T-helper 2 cell treated with Interferon-gamma antibody and Interleukin-4, amounts not matched to agents 5 μg/mL and 100 μg/mL, for 36 hours (primary cell): ENCODE data around the gene YY1.
A peak's percentile ranks its signal among the peaks of the same experiment; 100 is the strongest.
"Not testable (repeated sequence)": the region's sequence is repeated elsewhere in the genome, so short reads cannot be mapped to it uniquely, and the experiment has no call there.

Experiments
- DNase-seq: peaks from one replicate; pipeline ENCODE4 v3.0.0; 2021; ENCODE audit warnings: low spot score
- H3K27ac Mint-ChIP-seq: one replicate; pipeline ENCODE4 v1.8.0; 2021; ENCODE audit warnings: mild to moderate bottlenecking, mixed read lengths
- H3K27me3 Mint-ChIP-seq: one replicate; pipeline ENCODE4 v1.8.0; 2021; ENCODE audit warnings: low read depth, mixed read lengths
- H3K36me3 Mint-ChIP-seq: one replicate; pipeline ENCODE4 v1.8.0; 2021; ENCODE audit warnings: low read depth, mixed read lengths
- H3K4me1 Mint-ChIP-seq: one replicate; pipeline ENCODE4 v1.8.0; 2021; ENCODE audit warnings: low read depth, mixed read lengths
- H3K4me3 Mint-ChIP-seq: one replicate; pipeline ENCODE4 v1.8.0; 2022; ENCODE audit warnings: mild to moderate bottlenecking, moderate library complexity, mixed read lengths
- H3K9me3 Mint-ChIP-seq: one replicate; pipeline ENCODE4 v1.8.0; 2021; ENCODE audit warnings: mixed read lengths

The YY1 gene

GRCh38 chr14:100279563-100279962 lies 40.6 kb downstream of the YY1 start:
- Mint-ChIP-seq H3K4me1 (peaks cover 34% of the 10 kb centered on the region), H3K36me3 (peaks cover 27% of the 10 kb centered on the region), H3K4me3 (no peak overlapping the region), H3K27ac (peak overlapping the region; percentile 59), H3K27me3 (no peaks in the 10 kb centered on the region), H3K9me3 (no peaks in the 10 kb centered on the region)
- DNase-seq, result no peak

DNA sequence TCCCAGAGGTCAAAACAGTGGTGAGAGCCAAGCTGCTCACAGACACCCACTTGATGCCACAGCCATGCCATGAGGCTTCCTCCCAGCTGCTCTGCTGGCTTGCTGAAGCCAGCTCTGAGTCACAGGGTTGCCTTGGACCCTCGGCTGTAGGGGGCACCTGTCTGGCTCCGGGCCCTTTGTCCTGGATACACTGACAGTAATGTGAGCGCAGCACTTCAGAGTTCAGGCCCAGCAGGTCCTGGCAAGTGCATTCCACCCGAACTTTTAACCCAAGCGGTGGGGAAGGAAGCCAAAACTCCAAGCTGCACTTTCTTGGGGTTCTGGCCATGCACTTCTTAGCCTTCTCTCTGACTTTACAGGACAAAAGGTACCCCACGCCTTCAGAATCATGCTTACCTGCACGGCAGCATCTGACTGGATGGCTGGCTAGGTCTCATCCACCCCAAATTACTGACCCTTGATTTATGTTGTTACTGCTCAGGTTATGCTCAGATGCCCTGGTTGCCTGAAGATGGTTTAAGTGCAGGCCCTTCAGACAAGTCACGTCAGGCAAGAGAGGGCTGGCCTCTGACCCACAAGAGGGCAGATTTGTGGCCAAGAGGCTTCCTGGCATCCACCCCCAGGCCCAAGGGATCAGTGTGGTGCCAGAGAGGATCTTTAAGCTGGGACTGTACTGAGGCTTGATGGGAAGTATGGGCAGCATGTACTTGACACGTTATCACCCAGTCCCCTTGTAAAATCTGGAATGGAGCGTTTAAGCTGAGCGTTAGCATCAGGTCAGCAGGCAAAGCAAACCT lies 42.5 kb downstream of the YY1 start:
- no peak overlapping the region for H3K27ac Mint-ChIP-seq

GRCh38 chr14:100282083-100282350 lies 43.1 kb downstream of the YY1 start:
- H3K4me1 Mint-ChIP-seq, result peaks cover 30% of the 10 kb centered on the region
- H3K36me3 Mint-ChIP-seq, result peaks cover 14% of the 10 kb centered on the region
- DNase-seq, result no peak
- no peaks in the 10 kb centered on the region for H3K9me3 Mint-ChIP-seq
- H3K27me3 Mint-ChIP-seq, result no peaks in the 10 kb centered on the region
- H3K4me3 Mint-ChIP-seq, result no peak overlapping the region
- H3K27ac Mint-ChIP-seq, result no peak overlapping the region

More for the DNA sequence above, 42.5 kb downstream of the YY1 start:
- Mint-ChIP-seq H3K4me3 (no peak overlapping the region), H3K4me1 (peaks cover 31% of the 10 kb centered on the region), H3K27me3 (no peaks in the 10 kb centered on the region), H3K36me3 (peaks cover 16% of the 10 kb centered on the region), H3K9me3 (no peaks in the 10 kb centered on the region)
- DNase-seq, result no peak

- peaks cover 27% of the 10 kb centered on the region for H3K4me1 Mint-ChIP-seq
- H3K36me3 Mint-ChIP-seq, result peaks cover 11% of the 10 kb centered on the region
- H3K9me3 Mint-ChIP-seq, result no peaks in the 10 kb centered on the region
- no peak for DNase-seq
- no peak overlapping the region for H3K4me3 Mint-ChIP-seq
- no peaks in the 10 kb centered on the region for H3K27me3 Mint-ChIP-seq
- H3K27ac Mint-ChIP-seq, result peak overlapping the region; percentile 49
Observed at GRCh38 chr14:100282766-100283419, 43.9 kb downstream of the YY1 start.

DNA sequence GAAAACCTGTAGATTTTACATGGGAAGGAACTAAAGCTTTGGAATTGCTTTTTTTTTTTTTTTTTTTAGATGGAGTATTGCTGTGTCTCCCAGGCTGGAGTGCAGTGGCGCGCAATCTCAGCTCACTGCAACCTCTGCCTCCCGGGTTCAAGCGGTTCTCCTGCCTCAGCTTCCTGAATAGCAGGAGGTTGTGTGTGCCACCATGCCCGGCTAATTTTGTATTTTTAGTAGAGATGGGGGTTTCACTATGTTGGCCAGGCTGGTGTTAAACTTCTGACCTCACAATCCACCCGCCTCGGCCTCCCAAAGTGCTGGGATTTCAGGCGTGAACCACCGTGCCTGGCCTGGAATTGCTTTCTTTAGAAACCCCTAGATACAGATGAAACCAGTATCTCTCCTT lies 44.5 kb downstream of the YY1 start:
- H3K27ac Mint-ChIP-seq, H3K4me3 Mint-ChIP-seq, H3K9me3 Mint-ChIP-seq, DNase-seq, H3K27me3 Mint-ChIP-seq: not testable (repeated sequence)
- H3K4me1 Mint-ChIP-seq, result peaks cover 24% of the 10 kb centered on the region
- H3K36me3 Mint-ChIP-seq, result peaks cover 10% of the 10 kb centered on the region

DNA sequence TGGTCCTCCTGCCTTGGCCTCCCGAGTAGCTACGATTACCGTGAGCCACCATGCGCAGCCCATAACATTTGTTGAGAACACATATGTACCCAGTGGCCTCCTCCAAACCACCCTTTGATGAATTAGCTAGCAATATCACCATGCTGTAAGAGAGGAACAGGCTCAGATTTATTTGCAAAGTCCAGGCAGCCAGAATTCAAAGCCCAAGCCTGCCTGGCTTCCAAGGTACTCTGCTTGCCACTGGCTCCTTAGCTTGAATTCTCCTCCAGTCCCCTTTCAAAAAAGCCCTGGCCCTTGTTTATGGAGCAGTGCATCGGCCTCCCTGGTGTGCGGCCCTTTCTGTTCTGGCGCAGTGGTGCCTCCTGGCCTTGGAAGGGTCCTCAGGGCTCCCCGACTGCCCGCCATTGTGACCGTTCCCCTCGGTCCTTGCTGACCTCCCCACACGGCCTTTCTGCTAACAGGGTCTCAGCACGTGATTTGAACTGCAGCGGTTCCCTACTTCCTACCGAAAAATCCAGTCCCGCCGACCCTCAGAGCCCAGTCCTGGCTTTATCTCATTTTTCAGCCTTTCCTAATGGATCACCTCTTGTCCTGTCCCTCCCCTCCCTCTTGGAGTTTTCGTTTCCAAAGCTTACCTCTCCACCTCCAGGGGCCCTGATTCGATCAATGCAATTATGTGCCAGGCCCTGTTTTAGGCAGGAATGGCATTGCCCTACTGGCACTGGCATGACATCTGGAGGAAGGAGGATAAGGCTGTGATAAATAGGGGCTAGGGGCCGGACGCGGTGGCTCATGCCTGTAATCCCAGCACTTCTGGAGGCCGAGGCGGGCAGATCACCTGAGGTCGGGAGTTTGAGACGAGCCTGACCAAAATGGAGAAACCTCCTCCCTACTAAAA lies 45.3 kb downstream of the YY1 start:
- peaks cover 8% of the 10 kb centered on the region for H3K36me3 Mint-ChIP-seq

GRCh38 chr14:100285021-100285912 lies 46.3 kb downstream of the YY1 start:
- H3K36me3 Mint-ChIP-seq, result peaks cover 6% of the 10 kb centered on the region
- H3K4me3 Mint-ChIP-seq, result no peak overlapping the region
- H3K27me3 Mint-ChIP-seq, result no peaks in the 10 kb centered on the region
- peak; percentile 80 for DNase-seq
- H3K27ac Mint-ChIP-seq, result no peak overlapping the region
- H3K4me1 Mint-ChIP-seq, result peaks cover 12% of the 10 kb centered on the region
- no peaks in the 10 kb centered on the region for H3K9me3 Mint-ChIP-seq

More for the DNA sequence above, 45.3 kb downstream of the YY1 start:
- H3K9me3 Mint-ChIP-seq, result no peaks in the 10 kb centered on the region
- H3K4me3 Mint-ChIP-seq, result peak overlapping the region; percentile 54
- H3K27me3 Mint-ChIP-seq, result no peaks in the 10 kb centered on the region
- peaks cover 17% of the 10 kb centered on the region for H3K4me1 Mint-ChIP-seq
- DNase-seq, result no peak
- H3K27ac Mint-ChIP-seq, result peak overlapping the region; percentile 62

- Mint-ChIP-seq H3K36me3 (peaks cover 1% of the 10 kb centered on the region), H3K4me3 (peak overlapping the region; percentile 84), H3K27me3 (no peaks in the 10 kb centered on the region), H3K27ac (peak overlapping the region; percentile 87), H3K4me1 (peaks cover 12% of the 10 kb centered on the region), H3K9me3 (no peaks in the 10 kb centered on the region)
- no peak for DNase-seq
Observed at GRCh38 chr14:100285913-100286400, 47.0 kb downstream of the YY1 start.

DNA sequence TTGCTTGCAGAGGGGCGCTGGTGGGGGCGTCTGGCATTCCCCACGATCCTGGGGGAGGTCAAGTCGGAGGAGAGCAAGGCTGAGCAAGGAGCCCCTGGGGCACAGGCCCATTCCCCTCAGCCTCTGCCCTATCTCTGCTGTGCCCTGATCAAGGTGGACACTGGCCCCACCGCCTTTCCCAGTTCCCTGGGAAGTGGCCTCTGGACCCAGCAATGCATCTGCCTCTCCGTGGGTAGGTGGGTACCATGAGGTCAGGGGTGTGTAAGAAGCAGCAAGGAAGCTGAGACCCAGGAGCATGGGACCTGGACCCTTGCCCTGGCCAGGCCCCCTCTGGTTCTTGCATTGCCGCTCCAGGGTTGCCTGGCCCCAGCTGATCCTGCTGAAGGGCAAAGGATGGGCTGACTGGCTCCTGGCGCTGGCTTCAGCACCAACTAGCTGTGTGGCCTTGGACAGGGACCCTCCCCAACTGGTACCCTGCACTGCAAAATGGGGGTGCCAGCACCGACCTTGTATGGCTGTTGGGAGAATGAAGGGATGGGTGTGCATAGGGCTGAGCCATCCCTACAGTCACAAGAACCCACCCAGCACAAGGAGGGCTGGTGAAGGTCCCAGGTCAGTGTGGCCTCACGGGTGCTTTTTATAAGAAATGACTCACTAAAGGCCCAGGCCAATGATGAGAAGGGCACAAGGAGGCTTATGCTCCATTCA lies 47.7 kb downstream of the YY1 start:
- peaks cover 11% of the 10 kb centered on the region for H3K4me1 Mint-ChIP-seq
- no peaks in the 10 kb centered on the region for H3K9me3 Mint-ChIP-seq
- peak overlapping the region; percentile 29 for H3K4me3 Mint-ChIP-seq
- no peaks in the 10 kb centered on the region for H3K27me3 Mint-ChIP-seq
- H3K27ac Mint-ChIP-seq, result no peak overlapping the region
- peaks cover 1% of the 10 kb centered on the region for H3K36me3 Mint-ChIP-seq
- no peak for DNase-seq

- H3K4me3 Mint-ChIP-seq, result no peak overlapping the region
- peaks cover 9% of the 10 kb centered on the region for H3K4me1 Mint-ChIP-seq
- no peak overlapping the region for H3K27ac Mint-ChIP-seq
- H3K27me3 Mint-ChIP-seq, result no peaks in the 10 kb centered on the region
- DNase-seq, result no peak
- no peaks in the 10 kb centered on the region for H3K9me3 Mint-ChIP-seq
- peaks cover 1% of the 10 kb centered on the region for H3K36me3 Mint-ChIP-seq
Observed at GRCh38 chr14:100287202-100287997, 48.5 kb downstream of the YY1 start.

DNA sequence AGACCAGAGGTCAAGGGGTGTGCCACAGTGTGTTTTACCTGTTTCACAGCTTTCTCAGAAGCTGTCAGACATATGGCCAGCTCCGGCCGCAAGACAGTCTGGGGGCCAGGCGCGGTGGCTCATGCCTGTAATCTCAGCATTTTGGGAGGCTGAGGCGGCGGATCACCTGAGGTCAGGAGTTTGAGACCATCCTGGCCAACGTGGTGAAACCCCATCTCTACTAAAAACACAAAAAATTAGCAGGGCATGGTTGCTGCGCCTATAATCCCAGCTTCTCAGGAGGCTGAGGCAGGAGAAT lies 49.0 kb downstream of the YY1 start:
- not testable (repeated sequence) for H3K4me3 Mint-ChIP-seq, H3K9me3 Mint-ChIP-seq, DNase-seq, H3K4me1 Mint-ChIP-seq, H3K27ac Mint-ChIP-seq, H3K36me3 Mint-ChIP-seq, H3K27me3 Mint-ChIP-seq

- Mint-ChIP-seq H3K4me3 (no peak overlapping the region), H3K9me3 (no peaks in the 10 kb centered on the region), H3K27ac (no peak overlapping the region), H3K4me1 (peaks cover 9% of the 10 kb centered on the region), H3K36me3 (peaks cover 1% of the 10 kb centered on the region), H3K27me3 (no peaks in the 10 kb centered on the region)
- DNase-seq, result no peak
Observed at GRCh38 chr14:100288382-100289185, 49.6 kb downstream of the YY1 start.
